NCI-H82 (cell line): ENCODE data around the gene GRID1.
A peak's percentile ranks its signal among the peaks of the same experiment; 100 is the strongest.
"Not testable (repeated sequence)": the region's sequence is repeated elsewhere in the genome, so short reads cannot be mapped to it uniquely, and the experiment has no call there.

Source experiments
- DNase-seq: peaks from one replicate; lab custom pipeline; 2025; lab: John Stamatoyannopoulos, UW

The GRID1 gene

GRCh38 chr10:86253091-86254072, 113.2 kb downstream of the GRID1 start:
- DNase-seq, result no peak

- DNase-seq, result no peak
These were observed 114.0 kb downstream of the GRID1 start for GRCh38 chr10:86252556-86252955.

GRCh38 chr10:86252079-86252478, 114.5 kb downstream of the GRID1 start:
- no peak for DNase-seq

- no peak for DNase-seq
These were observed 115.2 kb downstream of the GRID1 start for GRCh38 chr10:86251426-86251825.

DNA sequence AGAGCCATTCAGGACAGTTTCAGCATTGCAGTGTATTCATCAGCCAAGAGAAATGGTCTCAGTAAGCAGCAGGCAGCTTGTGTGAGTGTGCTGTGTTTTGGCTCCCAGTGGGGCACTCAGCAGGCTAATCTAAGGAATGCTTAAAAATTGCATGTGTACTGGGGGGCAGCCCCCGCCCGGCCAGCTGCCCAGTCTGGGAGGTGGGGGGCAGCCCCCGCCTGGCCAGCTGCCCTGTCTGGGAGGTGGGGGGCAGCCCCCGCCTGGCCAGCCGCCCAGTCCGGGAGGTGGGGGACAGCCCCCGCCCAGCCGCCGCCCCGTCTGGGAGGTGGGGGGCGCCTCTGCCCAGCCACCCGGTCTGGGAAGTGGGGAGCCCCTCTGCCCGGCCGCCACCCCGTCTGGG, 116.2 kb downstream of the GRID1 start:
- no peak for DNase-seq

GRCh38 chr10:86249794-86250193, 116.8 kb downstream of the GRID1 start:
- DNase-seq, result no peak

- no peak for DNase-seq
These were observed 118.5 kb downstream of the GRID1 start for GRCh38 chr10:86248062-86248461.

DNA sequence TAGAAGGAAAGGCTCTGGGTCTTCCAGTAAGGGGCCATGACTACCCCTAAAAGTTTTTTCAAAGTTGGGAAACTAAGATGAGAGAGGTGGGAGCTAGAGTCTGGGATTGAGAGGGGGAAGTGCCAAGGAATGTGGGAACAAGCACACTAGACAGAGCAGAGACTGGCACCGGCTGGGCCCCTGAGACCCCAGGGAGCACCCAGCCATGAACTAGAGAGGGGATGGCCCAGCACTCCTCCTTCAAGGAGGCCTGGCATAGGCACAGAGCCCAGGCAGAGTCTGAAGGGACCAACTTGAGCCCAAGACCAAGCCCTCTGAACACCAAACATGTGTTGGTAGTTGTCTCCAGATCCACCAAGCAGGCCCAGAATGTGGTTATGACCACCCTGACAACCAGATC, 119.0 kb downstream of the GRID1 start:
- no peak for DNase-seq

DNA sequence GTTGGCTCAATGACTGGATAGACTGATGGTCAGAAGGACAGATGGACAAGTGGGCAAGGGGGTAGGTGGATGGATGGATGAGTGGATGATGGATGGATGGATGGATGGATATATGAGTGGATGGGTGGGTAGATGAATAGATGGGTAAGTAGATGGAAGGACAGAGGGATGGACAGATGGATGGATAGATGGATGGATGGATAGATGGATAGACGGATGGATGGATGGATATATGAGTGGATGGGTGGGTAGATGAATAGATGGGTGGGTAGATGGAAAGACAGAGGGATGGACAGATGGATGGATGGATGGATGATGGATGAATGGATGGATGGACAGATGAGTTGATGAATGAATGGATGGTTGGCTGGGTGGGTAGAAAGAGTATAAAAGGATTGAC, 119.5 kb downstream of the GRID1 start:
- no peak for DNase-seq

DNA sequence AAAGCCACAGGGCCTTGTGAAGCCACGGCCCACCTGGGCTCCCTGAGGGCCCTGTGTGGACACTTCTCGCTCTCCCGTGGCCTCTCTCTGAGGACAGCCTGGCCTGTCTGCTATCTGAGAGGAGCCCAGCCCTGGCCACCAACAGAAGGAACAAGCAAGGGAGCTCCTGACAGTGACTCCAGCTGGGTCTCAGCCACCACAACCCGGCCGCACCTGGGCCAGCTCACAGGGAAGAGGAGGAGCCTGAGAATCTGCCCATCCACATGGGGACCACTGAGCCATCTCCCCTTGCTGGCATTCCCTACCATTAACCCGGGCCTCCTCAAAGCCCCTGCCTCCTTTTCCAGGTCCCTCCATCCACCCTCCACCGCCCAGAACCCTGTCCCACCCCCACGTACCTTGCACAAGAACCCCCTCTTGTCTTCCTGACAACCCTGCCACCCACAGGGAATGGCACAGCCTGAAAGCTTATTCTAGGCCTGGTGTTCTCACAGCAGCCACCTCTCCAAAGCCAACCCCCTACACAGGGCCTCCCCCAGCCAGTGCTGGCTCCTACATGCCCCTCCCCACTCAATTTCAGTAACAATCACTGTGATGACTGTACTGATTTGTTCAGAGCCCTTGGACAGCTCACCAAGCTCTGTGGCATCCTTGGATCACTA, 120.2 kb downstream of the GRID1 start:
- DNase-seq, result no peak

- no peak for DNase-seq
These were observed 121.6 kb downstream of the GRID1 start for GRCh38 chr10:86245015-86245394.

GRCh38 chr10:86244297-86245014, 122.1 kb downstream of the GRID1 start:
- DNase-seq, result peak; percentile 96

DNA sequence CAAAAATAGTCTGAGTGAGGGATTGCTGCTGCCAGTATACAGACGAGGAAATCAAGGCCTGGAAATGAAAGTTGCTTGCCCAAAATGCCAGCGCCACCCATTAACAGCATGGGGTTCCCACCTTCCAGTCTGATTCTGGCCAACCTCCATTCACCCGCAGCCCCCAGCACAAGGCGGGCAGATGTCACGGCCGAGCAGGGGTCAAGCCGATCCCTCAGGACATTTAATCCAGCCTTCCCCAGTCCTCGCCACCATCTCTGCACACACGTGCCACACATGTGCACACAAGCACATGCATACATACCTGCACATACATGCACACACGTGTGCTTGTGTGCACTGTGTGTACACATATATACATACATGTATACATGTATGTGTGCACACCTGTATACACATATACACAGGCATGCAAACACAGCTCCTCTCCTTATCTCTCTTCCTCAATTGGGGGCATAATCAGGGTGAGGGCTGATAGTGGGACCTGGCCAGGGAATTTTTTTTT, 122.9 kb downstream of the GRID1 start:
- DNase-seq, result no peak

DNA sequence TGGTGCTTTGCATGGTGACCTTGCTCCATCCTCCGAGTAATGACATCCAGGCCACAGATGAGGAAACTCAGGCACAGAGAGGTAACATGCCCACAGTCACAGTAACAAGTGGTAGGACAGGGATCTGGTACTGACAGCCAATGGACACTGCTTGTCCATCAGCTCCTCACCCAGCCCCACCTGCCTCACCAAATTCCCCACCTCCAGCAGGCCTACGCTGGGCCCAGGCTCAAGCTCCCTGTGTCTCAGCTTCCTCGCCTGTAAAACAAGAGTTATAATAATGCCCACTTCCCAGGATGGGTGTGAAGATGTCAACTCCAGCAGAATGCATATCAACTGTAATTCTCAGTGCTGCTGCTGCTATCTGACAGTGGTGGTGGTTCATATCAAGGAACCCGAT, 123.8 kb downstream of the GRID1 start:
- no peak for DNase-seq

- DNase-seq, result not testable (repeated sequence)
These were observed 128.5 kb downstream of the GRID1 start for GRCh38 chr10:86238089-86238488.

- no peak for DNase-seq
These were observed 131.9 kb downstream of the GRID1 start for GRCh38 chr10:86234541-86235270.

DNA sequence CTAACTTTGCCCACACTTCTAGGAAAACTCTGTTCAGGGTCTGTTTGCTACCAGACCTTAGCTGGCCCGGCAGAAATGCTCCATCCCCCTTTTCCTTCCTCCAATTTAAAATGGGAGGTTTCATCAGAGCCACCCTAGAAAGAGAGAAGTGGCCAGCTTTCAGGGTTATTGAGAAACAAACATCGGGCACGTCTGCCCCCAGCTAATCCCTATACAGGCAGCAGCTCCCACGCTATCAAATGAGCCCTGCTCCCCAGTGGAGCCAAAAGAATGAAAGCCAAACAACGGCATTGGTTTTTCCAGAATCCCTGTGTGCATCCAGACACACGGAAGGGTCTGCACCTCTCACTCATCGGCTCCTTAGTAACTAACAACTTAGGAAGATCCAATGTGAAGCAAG, 132.5 kb downstream of the GRID1 start:
- DNase-seq, result no peak

- peak; percentile 12 for DNase-seq
These were observed 133.5 kb downstream of the GRID1 start for GRCh38 chr10:86233131-86233530.

DNA sequence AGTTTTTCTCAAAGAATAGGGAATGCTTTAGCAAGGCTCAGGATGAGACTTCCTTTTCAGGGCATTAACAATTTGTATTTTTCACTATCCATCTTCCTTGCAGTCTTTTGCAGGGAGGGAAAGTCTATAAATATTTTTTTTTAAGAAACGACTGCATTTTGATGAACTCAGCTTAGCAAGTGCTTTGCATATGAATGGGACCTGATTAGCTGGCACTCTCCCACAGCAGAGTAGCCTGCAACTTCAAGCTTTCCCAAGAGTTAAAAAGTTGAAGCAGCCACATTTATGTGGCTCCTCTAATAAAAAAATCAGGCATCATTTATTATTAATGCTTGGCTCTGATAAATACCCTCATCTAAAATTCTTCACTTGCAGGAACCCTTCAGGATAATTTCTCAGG, 134.0 kb downstream of the GRID1 start:
- no peak for DNase-seq

DNA sequence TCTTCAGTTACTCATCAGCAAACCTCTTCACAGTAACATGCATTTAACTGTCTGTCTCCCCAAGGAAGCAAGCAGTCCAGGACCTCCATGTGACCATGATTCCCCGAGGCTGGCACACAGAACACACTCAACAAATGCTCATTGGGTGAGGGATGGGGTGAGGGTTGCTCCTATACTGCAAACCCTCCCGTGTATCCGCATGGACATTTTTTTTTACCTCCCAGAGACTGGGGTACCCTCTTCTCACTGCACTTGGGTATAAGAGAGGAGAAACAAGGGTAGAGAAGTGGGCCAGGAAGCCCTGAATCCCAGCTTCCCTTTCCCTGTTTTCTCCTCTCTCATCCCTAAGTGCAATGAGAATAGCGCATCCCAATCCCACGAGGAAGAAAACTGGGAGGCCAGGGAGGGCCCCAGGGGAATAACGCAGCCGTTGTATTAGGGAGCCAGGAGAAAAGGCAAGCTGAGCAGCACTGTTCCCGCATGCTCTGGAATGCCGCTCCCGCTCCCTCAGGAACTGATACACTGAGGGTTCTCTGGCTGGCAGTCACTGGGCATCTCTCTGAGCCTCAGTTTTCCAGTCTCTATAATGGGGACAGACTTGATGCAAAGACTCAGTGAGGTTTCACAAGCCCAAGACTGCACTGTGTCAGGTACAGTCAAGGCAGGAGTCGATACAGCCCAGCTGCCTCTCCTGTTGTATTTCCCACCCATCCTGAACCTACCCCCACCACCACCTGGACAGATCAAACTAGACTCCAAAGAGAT, 134.6 kb downstream of the GRID1 start:
- no peak for DNase-seq

DNA sequence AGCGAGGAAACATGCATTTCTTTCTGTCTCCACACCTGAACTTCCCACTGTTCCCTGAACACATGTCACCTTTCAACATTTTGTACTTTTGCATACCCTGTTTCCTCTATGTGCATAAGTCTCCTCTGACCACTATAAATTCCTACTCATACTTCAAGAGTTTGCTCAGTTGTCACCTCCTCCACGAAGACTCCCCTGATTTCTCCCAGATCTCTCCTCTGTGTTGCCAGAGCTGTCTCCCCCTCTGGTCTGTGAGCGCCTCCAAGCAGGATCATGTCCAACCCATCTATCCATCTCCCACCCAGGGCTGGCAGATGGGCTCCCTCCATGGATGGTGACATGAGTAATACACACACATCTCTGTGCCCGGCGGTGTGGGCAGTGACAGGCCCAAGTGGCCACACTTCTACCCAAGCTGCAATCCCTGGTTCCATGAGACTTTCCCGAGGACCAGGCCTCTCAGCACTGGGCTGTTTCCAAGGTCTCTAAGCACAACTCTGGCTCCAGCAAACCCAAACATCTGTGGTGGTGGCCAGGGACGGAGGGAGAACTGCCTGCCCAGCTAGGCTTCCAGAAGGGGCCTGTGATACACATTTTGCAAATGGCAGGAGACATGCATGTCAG, 135.9 kb downstream of the GRID1 start:
- no peak for DNase-seq
